GM10847 (cell line): ENCODE measurements around the gene MRPL19.

Source experiments
- POLR2A ChIP-seq: IDR thresholded peaks from 2 replicates; pipeline ENCODE4 v1.6.1; 2011; ENCODE audit not compliant: insufficient read length; ENCODE audit errors: extremely low read depth

MRPL19 gene

GRCh38 chr2:75634945-75635344 lies 11.6 kb upstream of the MRPL19 start:
- no peak for TF ChIP-seq POLR2A

- TF ChIP-seq POLR2A, result no peak
These were observed 9.0 kb upstream of the MRPL19 start for GRCh38 chr2:75637568-75637967.

- TF ChIP-seq POLR2A, result no peak
These were observed 5.9 kb upstream of the MRPL19 start for GRCh38 chr2:75640621-75641121.

GRCh38 chr2:75641587-75641986 lies 5.0 kb upstream of the MRPL19 start:
- TF ChIP-seq POLR2A, result no peak

GRCh38 chr2:75643980-75644379 lies 2.6 kb upstream of the MRPL19 start:
- no peak for TF ChIP-seq POLR2A

GRCh38 chr2:75645643-75646042 lies 940 bp upstream of the MRPL19 start:
- TF ChIP-seq POLR2A, result no peak

- no peak for TF ChIP-seq POLR2A
These were observed 447 bp upstream of the MRPL19 start for GRCh38 chr2:75646090-75646582.

- no peak for TF ChIP-seq POLR2A
These were observed 1.2 kb downstream of the MRPL19 start for GRCh38 chr2:75647771-75648170.

- no peak for TF ChIP-seq POLR2A
These were observed 7.4 kb downstream of the MRPL19 start for GRCh38 chr2:75654012-75654411.

GRCh38 chr2:75655861-75656260 lies 9.3 kb downstream of the MRPL19 start:
- TF ChIP-seq POLR2A, result no peak

GRCh38 chr2:75656563-75656962 lies 10.0 kb downstream of the MRPL19 start:
- no peak for TF ChIP-seq POLR2A

GRCh38 chr2:75657798-75658197 lies 11.2 kb downstream of the MRPL19 start:
- no peak for TF ChIP-seq POLR2A

GRCh38 chr2:75666911-75667310 lies 20.3 kb downstream of the MRPL19 start:
- no peak for TF ChIP-seq POLR2A

- TF ChIP-seq POLR2A, result no peak
These were observed 21.3 kb downstream of the MRPL19 start for GRCh38 chr2:75667884-75668283.

- no peak for TF ChIP-seq POLR2A
These were observed 29.3 kb downstream of the MRPL19 start for GRCh38 chr2:75675908-75676307.

GRCh38 chr2:75676464-75676863 lies 29.9 kb downstream of the MRPL19 start:
- TF ChIP-seq POLR2A, result no peak

GRCh38 chr2:75679556-75679955 lies 33.0 kb downstream of the MRPL19 start:
- no peak for TF ChIP-seq POLR2A
